T-helper 2 cell (primary cell): Measurements from ENCODE around the gene ZKSCAN4.

Experiments used
- DNase-seq, 5 experiments: peaks; one replicate each; pipeline versions ENCODE4 v3.0.0 to v3.0.0-alpha.2; 2012 to 2022
- total RNA-seq, 2 donors: gene quantifications; one replicate each; lab custom pipeline; 2026; lab: John Stamatoyannopoulos, UW

Gene ZKSCAN4
- total RNA-seq: 3.4 to 7.4 reads per million in 2 donors

DNA sequence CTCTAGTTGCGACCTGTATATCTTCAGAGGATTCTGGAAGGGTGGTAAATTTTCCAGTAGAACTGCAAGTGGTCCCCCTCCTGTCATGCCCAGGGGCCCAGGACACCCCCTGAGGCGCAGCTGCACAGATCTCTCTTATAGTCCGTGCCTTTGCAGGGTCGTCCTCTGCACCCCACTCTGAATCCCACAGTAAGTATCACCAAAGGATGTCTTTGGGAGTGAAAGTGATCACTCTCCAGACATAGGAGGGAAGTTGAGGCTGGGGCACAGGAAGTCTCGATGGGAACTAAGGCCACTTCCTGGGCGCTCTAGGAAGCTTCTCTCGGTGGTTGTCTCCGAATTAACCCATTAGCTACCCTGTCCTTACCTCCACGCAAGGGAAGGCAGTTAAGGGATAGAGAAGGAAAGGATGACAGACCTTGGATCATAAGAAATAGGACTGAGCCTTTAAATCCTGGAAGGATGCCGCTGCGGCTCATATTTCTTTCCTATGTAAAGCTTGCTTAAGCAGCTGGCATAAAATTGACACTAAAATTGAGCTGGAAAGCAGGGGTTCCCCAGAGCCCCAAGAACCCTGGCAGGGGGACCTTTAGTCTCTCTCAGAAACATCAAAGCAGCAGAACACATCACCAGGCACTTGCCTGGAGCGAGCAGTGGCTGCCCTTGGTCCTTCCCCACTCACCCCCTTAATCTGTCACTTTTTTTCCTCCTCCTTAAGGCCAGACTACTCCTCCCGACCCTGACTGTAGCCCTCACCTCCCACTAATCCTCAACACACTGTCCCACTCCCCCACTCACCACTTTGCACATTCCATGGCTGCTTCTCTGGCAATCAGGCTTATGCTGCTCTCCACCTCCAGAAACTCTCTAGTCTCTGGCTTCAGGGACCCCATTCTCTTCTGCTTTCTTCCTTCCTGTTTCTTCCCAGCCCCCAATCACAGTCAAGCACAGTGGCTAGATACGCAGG is at the start of gene ZKSCAN4:
Gene ZKSCAN4, minus strand, starts transcription at position 261 of the 967 bp plus-strand sequence. CDS start 289 bp downstream, outside the sequence.
- DNase-seq: peak in 4 of 5 experiments; percentile 59 to 92 (median 70)

DNA sequence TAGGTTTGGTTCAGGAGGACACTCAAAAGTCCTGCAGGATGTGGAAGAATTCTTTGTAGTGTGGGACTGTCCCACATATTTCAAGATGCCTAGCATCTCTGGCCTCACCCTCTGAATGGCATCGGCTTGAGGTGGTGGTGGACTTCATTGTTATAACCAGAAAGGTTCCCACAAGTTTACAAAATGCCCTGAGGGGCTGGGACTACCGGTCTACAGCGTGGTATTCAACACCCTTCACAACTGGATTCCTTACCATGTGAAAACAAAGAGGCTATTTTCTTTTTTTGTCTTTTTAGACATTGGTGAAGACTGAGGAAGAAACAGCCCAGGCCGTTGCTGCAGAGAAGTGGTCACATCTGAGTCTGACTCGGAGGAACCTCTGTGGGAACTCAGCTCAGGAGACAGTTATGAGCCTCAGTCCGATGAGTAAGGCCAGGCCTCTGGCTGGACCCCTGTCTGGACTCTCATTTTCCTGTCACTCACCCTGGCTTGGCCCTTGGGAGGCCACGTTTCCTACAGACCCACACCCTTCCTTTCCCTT is 44.5 kb upstream of the ZKSCAN4 start:
- no peak for DNase-seq

DNA sequence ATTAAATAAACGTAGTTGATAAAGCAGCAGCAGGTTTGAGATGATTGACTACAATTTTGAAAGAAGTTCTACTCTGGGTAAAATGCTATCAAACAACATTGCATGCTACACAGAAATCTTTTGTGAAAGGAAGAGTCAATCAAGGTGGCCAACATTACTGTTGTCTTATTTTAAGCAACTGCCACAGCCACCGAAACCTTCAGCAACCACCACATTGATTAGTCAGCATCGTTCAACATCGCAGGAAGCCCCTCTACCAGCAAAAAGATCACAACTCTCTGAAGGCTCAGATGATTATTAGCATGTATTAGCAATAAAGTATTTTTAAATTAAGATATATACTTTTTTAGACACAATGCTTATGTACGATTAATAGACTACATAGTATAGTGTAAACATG is 43.3 kb upstream of the ZKSCAN4 start:
- no peak for DNase-seq

DNA sequence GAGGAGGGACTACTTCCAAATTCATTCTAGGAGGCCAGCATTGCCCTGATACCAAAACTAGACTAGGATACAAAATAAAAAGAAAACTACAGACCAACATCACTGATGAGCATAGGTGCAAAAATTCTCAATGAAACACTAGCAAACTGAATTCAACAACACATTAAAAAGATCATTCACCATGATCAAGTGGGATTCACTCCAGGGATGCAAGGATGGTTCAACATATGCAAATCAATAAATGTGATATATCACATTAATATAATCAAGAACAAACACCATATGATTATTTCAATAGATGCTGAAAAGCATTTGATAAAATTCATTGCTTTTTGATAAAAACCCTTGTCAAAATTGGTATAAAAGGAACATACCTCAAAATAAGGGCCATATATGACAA is 39.5 kb upstream of the ZKSCAN4 start:
- no peak for DNase-seq

DNA sequence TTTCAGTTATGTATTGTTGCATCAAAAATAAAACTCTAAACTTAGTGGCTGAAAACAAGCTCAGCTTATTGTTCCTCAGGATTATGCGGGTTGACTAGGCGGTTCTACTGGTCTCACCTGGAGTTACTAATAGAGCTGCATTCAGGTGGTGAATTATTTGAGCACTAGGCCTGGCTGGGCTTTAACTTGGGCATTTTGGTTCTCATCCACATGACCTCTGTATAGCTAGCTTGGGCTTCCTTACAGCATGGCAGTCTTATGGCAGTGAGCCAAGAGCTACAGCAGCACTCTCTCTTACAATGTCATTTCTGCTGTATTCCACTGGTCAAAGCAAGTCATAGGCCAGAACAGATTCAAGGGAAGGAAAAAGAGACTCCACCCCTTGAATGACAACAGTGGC is 30.9 kb upstream of the ZKSCAN4 start:
- DNase-seq: peak in 1 of 5 experiments; percentile 11

DNA sequence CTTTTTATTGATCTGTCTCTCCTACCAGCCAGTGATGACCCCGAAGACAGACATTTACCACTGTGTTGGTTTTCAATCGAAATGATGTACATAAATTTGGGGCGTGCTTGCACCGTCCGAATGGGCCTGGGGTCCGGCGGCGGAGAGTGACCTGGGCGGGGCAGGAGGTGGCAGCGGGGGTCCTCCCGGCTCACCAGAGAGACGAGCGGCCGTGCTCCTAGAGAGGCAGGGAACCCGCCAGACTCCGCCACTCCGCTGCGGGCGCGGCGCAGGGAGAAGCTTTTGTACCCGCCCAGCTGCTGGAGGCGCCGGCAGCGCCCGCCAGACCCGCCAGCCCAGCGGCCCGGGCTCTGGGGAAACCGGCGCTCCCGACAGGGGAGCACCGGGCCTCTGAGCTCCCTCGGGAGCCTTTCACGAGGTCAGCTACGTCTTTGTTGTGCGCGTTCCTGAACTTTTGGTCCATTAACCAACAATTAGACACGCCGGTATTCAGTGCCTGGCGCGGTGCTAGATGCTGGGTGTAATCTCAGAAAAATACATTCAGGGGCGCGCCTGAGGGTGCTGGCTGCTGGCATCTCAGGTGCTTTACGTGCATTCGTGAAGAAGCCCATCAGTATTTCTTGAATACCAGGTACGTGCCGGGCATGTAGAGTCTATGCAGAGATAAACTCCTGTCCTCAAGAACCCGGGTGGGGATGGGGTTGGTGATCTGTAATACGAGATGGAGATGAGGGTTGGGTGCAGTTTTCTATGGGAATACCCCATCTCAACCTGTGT is 29.4 kb upstream of the ZKSCAN4 start, which contains the start of gene PGBD1:
Gene PGBD1, plus strand, starts transcription at position 285 of the 777 bp plus-strand sequence. CDS start 2,242 bp downstream, outside the sequence.
- DNase-seq: peak in 4 of 5 experiments; percentile 13 to 74 (median 17)

DNA sequence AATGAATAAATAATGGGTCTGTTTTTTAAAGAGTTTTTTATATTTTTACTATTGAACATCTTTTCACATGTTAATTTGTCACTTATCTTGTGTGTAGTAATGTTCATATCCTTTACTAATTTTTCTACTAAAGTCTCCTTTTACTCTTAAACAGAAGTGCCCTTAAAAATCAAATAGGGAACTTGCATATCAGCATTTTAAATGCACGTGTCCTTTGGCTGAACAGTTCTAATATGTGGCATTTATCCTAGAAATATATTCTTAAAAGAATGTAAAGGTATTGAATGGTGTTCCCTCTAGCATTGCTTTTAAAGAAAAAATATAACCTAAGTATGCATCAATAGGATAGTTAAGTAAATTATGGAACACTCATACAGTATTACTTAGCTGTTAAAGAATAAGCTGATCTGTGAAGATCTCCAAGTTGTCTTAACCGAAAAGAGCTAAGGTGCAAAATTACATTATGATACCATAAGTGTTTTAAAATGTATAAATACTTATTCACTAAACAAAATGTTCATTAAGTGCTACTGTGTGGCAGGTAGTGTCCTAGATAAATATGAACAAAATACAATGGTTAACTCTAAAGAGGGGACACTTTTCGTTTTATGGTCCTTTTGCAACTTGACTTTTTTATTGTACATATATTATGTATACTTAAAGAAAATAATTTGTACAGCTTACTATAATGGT is 28.7 kb upstream of the ZKSCAN4 start:
- no peak for DNase-seq

DNA sequence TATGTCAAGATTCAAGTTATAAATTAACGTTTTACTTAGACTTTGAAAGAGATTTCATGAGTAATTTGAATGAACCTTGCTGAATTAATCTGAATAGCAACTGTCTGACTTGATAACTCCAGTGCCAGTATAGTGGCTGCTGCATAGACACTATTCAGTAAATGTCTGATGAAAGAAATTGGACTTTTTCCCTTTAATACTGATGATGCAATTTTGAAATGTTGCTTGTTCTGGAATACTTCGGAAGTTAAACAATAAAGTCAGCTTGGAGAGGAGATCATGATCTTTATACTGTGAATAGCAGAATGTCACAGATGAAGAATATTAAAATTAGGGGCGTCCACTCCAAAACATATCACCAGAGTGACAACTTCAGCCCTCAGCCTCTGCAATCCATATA is 25.7 kb upstream of the ZKSCAN4 start:
- DNase-seq: no peak

DNA sequence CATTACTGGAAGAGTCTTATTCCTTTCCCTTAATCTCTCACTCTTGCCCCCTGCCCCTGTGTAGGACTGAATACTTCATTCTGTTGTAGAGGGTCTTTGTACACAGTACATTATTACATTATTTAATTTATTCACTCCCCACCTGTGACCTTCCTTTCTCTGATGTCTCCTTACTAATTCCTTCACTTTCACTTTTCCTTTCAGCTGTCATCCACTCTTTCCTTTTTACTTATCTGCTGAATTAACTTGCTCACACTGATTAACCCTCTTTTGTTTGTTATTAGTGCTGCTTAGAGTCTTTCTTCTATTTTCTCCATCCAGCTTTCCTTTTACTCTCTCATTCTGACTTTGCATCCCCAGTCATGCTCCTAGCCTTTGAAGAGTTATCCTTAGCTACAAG is 22.8 kb upstream of the ZKSCAN4 start:
- no peak for DNase-seq

DNA sequence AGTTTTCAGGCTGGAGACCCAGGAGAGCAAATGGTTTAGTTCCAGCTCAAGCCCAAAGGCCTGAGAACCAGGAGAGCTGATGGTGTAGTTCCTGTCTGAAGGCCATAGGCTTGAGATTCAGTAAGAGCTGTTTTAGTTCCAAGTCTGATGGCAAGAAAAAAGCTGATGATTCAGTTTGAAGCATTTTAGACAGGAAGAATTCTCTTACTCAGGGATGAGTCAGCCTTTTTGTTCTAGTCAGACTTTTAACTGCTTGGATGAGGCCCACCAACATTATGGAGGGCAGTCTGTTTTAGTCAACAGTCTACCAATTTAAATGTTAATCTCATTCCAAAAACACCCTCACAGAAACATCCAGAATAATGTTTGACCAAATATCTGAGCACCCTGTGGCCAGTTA is 17.4 kb upstream of the ZKSCAN4 start:
- DNase-seq: no peak

DNA sequence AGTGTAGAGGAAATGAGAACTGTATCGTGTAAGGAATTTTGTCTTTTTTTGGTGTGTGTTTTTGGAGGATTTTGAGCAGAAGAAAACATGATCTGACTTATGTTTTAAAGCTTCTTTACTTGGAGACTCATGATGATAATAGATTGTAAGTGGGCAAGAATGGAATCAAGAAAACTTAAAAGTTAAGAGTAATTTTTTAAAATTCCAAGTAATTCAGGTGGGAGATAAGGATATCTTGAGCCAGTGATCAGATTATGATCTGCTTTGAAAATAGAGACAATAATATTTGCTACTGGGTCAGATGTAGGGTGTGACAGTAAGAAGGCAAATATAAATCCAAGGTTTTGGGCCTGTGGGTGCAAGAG is 15.6 kb upstream of the ZKSCAN4 start:
- no peak for DNase-seq

DNA sequence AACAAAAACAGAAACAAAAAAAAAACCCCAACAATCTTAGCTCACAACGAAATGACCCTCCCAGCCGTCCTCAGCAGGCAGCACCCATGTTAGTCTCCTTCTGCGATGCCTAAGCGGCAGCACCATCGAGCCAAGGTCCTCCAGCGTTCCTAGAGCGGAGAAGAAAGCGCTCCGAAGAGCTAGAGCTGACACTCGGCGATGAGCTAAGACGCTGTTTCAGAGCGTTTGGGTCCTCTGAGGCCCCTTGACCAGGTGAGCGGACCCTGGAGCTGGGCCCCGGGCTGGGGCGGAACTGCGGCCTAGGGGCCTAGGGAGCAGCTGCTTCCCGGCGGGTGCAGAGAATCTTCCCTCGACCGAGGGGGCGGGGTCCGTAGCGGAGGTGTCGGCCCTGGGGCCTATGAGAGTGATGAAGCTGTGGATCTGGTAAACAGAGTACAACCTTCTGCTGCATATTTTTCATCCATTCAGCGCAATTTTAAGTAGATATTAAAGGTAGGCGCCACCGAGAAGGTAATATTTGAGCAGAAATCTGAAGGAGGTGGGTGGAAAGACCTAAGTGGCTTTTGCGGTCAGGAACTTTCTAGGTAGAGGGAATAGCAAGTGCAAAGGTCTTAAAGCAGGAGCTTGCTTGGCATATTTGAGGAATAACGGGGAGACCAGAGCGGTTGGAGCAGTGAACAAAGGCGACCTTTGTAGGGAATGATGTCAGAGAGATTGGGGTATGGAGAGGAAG is 15.1 kb upstream of the ZKSCAN4 start, which contains the start of gene ZSCAN26:
Gene ZSCAN26, plus strand, starts transcription at position 182 of the 733 bp plus-strand sequence. CDS start 4,777 bp downstream, outside the sequence.
- DNase-seq: peak; percentile 37 to 93 (median 72)

DNA sequence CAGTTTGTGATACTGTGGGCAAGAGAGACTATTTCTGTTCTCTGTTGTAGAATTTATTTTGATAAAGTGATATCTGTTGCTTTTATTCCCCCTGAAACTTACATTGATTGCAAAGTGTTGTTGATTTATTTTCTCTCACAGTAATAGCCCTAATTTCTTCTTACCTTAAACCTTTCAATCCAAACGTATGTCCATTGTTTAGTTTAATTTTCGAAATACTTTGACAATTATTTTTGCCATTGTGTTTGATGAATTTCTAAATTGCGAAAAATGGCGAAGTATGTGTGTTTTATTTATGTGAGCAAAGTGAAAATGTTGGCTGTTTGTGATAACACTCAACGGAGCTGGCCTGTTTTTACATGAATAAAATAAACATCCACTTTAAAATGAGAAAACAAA is 14.5 kb upstream of the ZKSCAN4 start:
- no peak for DNase-seq

DNA sequence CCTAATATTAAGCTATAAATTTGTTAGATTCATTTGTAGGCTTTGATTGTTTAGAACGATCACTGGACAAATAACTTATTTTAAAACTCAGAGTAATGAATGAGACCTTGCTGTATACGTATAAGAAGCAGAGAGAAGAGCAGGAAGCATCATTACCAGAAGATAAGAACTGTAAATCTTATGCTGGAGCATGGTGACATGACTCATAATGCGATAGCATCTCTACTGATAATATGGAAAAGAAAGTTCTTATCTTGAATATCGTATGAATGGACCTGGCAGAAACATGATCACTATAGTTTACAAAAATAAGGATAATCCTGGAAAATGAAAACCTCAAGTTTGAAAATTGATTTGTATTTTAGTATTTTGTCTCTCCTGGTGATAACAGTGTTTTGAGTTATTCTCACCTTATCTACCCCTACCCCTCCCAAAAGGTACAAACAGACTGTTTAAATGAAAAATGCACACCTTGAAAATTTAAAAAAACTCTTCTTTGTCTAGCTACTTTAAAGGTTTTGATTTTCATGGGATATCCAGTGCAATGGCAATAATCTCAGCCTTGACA is 12.8 kb upstream of the ZKSCAN4 start:
- DNase-seq: peak in 1 of 5 experiments; percentile 45

DNA sequence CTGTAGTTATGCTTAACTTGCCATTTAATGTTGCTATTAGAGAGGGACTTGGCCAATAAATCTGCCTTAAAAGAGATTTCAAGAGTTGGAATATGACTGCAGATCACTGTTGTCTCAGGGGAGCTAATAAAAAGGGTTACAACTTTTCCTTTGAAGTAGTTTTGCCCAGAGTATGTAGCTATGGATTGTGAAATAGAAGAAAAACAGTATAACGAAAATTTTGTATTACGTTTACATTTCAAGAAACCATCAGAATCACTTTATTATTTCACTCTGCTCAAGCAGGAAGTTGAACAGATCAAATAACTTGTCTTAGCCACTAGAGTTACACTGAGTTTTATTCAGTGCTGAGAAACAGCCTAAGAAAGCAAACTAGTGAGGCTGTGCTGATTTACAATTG is 11.9 kb upstream of the ZKSCAN4 start:
- no peak for DNase-seq

DNA sequence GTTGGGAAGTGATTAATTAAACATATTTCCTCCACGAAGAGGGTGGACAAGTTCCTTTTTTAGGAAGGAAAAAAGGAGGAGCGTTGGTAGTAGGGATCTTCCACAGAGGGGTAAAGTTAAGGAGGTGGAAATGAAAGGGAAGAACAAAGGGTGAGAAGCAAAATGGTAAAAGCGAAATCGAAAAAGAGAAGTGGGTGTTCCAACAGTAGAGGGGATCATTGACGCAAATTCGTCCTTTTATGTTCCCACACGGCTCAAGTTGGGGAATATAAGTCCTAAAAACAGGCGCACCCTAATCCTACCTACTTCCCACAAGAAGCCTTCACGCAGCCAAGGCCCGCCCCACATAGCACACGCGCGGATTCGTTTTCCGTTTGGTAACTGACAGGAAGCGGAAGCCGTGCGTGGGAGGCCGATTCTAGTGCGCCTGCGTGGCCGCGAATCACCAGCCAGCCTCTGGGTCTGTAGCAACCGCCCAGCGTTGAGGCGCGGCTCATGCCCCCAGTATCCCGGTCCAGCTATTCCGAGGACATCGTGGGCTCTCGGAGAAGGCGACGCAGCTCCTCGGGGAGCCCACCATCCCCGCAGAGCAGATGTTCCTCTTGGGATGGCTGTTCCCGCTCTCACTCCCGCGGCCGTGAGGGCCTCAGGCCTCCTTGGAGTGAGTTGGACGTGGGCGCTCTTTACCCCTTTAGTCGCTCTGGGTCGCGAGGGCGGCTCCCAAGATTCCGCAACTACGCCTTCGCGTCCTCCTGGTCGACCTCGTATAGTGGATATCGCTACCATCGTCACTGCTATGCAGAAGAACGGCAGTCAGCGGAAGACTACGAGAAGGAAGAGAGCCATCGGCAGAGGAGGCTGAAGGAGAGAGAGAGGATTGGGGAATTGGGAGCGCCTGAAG is 7.1 kb upstream of the ZKSCAN4 start, which contains the start of gene NKAPL:
Gene NKAPL, plus strand, starts transcription at position 421 of the 901 bp plus-strand sequence. Its CDS starts 75 bp downstream, at position 496.
- DNase-seq: peak in 4 of 5 experiments; percentile 5 to 69 (median 20)

DNA sequence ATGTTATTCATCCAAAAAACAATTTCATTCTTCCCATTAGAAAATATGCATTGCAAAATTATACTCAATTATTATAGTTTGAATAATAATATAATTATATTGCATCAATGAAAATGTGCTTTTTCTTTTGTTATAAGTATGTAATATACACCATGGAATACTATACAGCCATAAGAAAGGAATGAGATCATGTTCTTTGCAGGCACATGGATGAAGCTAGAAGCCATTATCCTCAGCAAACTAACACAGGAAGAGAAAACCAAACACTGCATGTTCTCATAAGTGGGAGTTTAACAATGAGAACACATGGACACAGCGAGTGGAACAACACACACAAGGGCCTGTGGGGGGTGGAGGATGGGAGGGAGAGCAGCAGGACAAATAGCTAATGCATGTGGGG is 5.0 kb upstream of the ZKSCAN4 start:
- no peak for DNase-seq

DNA sequence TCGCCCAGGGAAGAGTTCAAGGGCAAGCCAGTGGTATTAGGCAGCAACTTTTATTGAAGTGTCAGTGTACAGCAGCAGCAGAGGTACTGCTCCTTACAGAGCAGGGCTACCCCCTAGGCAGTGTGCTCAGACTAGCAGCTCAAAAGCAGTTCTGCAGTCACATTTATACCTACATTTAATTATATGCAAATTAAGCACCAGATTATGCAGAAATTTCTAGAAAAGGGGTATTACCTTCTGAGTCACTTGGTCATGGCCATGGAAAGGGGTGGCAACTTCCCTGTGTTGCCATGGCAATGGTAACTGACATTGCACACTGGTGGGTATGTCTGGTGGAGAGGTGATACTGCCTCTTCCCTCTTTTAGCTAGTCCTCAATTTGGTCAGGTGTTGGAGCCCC is 2.1 kb upstream of the ZKSCAN4 start:
- DNase-seq: peak in 1 of 5 experiments; percentile 21

DNA sequence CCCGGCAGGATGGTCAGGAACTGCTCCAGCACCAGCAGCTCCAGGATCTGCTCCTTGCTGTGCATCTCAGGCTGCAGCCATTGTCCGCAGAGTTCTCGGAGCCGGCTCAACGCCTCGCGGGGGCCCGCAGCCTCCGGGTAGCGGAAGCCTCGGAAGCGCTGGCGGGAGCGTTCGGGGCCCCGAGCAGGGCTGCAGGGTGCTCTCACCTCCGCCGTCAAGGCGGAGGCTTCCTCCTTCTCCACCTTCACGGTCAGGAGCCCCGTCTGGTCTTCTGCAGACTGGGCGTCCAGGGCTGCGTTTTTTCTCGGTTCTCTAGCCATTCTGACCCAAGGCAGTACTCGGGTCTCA is 434 bp downstream of the ZKSCAN4 start:
- peak in 3 of 5 experiments; percentile 6 to 68 (median 24) for DNase-seq

DNA sequence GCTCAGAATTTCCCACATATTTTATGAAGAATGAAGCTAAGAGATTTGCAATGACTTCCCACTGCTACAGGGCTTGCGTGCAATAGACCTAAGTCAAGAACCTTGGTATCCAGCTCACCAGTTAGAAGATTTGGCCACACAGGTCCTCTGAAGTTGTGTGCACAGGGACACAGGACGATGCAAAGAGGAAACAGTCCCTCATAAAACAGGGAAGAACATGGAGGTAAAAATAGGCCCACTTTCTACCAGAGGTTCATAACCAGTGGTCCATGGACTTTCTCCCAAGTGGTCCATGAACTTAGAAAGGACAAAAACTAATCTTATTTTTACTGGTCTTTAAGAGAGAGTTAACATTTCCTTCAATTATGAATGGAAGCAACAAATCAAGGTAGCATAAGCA is 1.3 kb downstream of the ZKSCAN4 start:
- no peak for DNase-seq
